K562 (cell line): ENCODE measurements around the gene ZBTB7A.

Source experiments
- HSF4 ChIP-seq: fragments of 250-450 bp; sonication (Bioruptor Pico); IDR thresholded peaks from 2 replicates; pipeline ENCODE4 v2.1.2; 2022; ENCODE audit warnings: mild to moderate bottlenecking, moderate library complexity, borderline replicate concordance
- NCOA4 ChIP-seq: fragments of 450-650 bp; IDR thresholded peaks from 2 replicates; pipeline ENCODE4 v1.6.1; 2018; ENCODE audit warnings: mild to moderate bottlenecking; ENCODE audit not compliant: partially characterized antibody
- SMARCA4 ChIP-seq: fragments of 450-650 bp; IDR thresholded peaks from 2 replicates; pipeline ENCODE4 v1.6.1; 2016
- ZNF699 ChIP-seq: fragments of 250-450 bp; sonication (Bioruptor Pico); IDR thresholded peaks from 2 replicates; pipeline ENCODE4 v1.8.0; 2021; ENCODE audit warnings: mild to moderate bottlenecking, moderate library complexity; ENCODE audit not compliant: insufficient replicate concordance
- TF ChIP-seq, protein P1 (sequence below), 3 experiments: IDR thresholded peaks in 2 of 3; conservative IDR thresholded peaks in 1 of 3; 2 replicates each; pipeline ENCODE4 v1.5.1; 2011 to 2012; ENCODE audit warnings: low read length in 3 of 3, mild to moderate bottlenecking in 3 of 3, control low read depth in 2 of 3, improper control_type of control experiment in 1 of 3, inconsistent platforms in 1 of 3, low read depth in 1 of 3, mixed read lengths in 1 of 3, moderate library complexity in 1 of 3; ENCODE audit not compliant: insufficient read depth in 2 of 3

DNA sequence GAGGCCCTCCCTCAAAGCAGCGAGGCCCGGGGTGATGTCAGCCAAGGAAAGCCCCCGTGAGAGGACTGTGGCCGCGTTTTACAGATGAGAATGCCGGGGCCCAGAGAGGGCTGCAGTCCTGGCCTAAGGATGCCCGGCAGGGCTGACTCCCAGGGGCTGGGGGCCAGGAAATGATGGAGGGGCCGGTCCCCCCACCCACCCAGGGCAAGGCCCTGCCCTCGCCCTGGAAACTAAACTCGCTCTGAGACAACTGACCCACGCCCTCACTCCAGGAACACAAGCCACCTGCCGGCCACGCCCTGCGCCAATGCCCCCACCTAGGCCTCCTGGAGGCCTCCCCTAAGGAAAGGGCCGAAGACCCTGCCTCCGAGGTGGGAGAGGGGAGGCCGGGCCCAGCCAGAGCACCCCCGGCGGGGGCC, 7.2 kb downstream of the ZBTB7A start:
- TF ChIP-seq SMARCA4 (no peak), HSF4 (CRISPR knock-in tag) (no peak), NCOA4 (no peak), ZNF699 (CRISPR knock-in tag) (no peak)
- TF ChIP-seq, protein P1, sequence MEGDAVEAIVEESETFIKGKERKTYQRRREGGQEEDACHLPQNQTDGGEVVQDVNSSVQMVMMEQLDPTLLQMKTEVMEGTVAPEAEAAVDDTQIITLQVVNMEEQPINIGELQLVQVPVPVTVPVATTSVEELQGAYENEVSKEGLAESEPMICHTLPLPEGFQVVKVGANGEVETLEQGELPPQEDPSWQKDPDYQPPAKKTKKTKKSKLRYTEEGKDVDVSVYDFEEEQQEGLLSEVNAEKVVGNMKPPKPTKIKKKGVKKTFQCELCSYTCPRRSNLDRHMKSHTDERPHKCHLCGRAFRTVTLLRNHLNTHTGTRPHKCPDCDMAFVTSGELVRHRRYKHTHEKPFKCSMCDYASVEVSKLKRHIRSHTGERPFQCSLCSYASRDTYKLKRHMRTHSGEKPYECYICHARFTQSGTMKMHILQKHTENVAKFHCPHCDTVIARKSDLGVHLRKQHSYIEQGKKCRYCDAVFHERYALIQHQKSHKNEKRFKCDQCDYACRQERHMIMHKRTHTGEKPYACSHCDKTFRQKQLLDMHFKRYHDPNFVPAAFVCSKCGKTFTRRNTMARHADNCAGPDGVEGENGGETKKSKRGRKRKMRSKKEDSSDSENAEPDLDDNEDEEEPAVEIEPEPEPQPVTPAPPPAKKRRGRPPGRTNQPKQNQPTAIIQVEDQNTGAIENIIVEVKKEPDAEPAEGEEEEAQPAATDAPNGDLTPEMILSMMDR (IDR thresholded peaks at IDR 0.05 in 2 of 3, conservative IDR thresholded peaks at IDR 0.05 in 1 of 3; ENCODE audit: insufficient read depth in 2 of 3, low read depth in 1 of 3, low read length in 3 of 3), result no peak
